Aorta (tissue), 5 donors: ENCODE data around the gene DPRX. TPM values are rescaled to one million over a fixed set of nuclear protein-coding genes. Genes with fewer than 3 reads are reported as not detected.

Experiments used
- ATAC-seq: fragments of 200-7000 bp; cut with Tn5 transposase; one replicate; pipeline ENCODE4 v1.9.1; 2022; ENCODE audit warnings: moderate library complexity; ENCODE audit not compliant: low FRiP score
- DNase-seq, 2 donors: peaks; one replicate each; pipeline ENCODE4 v3.0.0-alpha.2; 2020
- H3K27ac ChIP-seq, 2 donors: one replicate each; pipeline ENCODE4 v1.5.1; 2013; ENCODE audit warnings: low read length in 2 of 2, mild to moderate bottlenecking in 2 of 2, moderate library complexity in 2 of 2, control low read depth in 1 of 2, inconsistent platforms in 1 of 2, low read depth in 1 of 2
- H3K27me3 ChIP-seq, 2 donors: one replicate each; pipeline ENCODE4 v1.6.1; 2013; ENCODE audit warnings: control low read depth in 1 of 2, low read length in 1 of 2, mild to moderate bottlenecking in 1 of 2, moderate library complexity in 1 of 2; ENCODE audit not compliant: insufficient read depth in 2 of 2, control insufficient read depth in 1 of 2
- H3K36me3 ChIP-seq, 2 donors: one replicate each; pipeline ENCODE4 v1.6.1; 2013; ENCODE audit warnings: control low read depth in 1 of 2, low read length in 1 of 2, mild to moderate bottlenecking in 1 of 2; ENCODE audit not compliant: insufficient read depth in 2 of 2, control insufficient read depth in 1 of 2
- H3K4me1 ChIP-seq, 2 donors: one replicate each; pipeline ENCODE4 v1.6.1; 2013; ENCODE audit warnings: low read length in 2 of 2, control low read depth in 1 of 2, mild to moderate bottlenecking in 1 of 2, moderate library complexity in 1 of 2; ENCODE audit not compliant: insufficient read depth in 2 of 2, control insufficient read depth in 1 of 2
- H3K4me3 ChIP-seq, 2 donors: one replicate each; pipeline ENCODE4 v1.5.1; 2013; ENCODE audit warnings: low read length in 2 of 2, control low read depth in 1 of 2, mild to moderate bottlenecking in 1 of 2
- H3K9me3 ChIP-seq: one replicate; pipeline ENCODE4 v1.6.1; 2013; ENCODE audit warnings: mild to moderate bottlenecking, low read length; ENCODE audit not compliant: control insufficient read depth
- WGBS, 2 donors: extraction: QIAGEN DNeasy Blood & Tissue Kit; methylation state at CpG; one replicate each; pipeline ENCODE4 v1.1.7; 2013; 5-methylcytosine and 5-hydroxymethylcytosine counted together
- intact Hi-C, 2 donors: fragments of 100-400 bp; cut with DNase I; formaldehyde crosslinking; loops; one replicate each; pipeline versions ENCODE4 v1.14.2 to v1.15.0; 2022
- polyA plus RNA-seq, 2 donors: library from polyadenylated mRNA; stranded (reverse); fragments of 200-250 nt; gene quantifications; one replicate each; pipeline ENCODE4 v1.2.3, GENCODE V29; 2013
- total RNA-seq, 2 donors: library from RNA; stranded (reverse); fragmentation: NEBNext Ultra II Directional; extraction: Animal tissue kit (Norgen Biotek cat#: 25700); gene quantifications; one replicate each; pipeline ENCODE4 v1.2.1, GENCODE V29; 2021
- donor health status: healthy with polysubstance abuse.
- donor health status: Bipolar disorder and iron deficiency.
- donor health status: DM: no; HTN: no; CAD: no.
- donor health status: DM: no; HTN: no; CAD: no.
- donor health status: DM: yes; HTN: yes; CAD: no.

Gene DPRX
- total and polyA plus RNA-seq, 4 donors, result not detected

- ATAC-seq, result no peak
- Histone ChIP-seq H3K9me3 (no peaks in the 10 kb centered on the region), H3K27ac (no peak overlapping the region), H3K4me1 (no peaks in the 10 kb centered on the region), H3K27me3 (no peaks in the 10 kb centered on the region), H3K36me3 (no peaks in the 10 kb centered on the region), H3K4me3 (no peak overlapping the region)
- intact Hi-C loops, result no loop called here
- 77 to 80% methylated on average over 15 of the region's 15 CpGs for WGBS, 2 donors
- DNase-seq, result no peak
Observed at GRCh38 chr19:53606031-53606430, 25.8 kb upstream of the DPRX start.

- Histone ChIP-seq H3K27me3 (no peaks in the 10 kb centered on the region), H3K4me3 (no peak overlapping the region), H3K9me3 (no peaks in the 10 kb centered on the region), H3K27ac (no peak overlapping the region), H3K36me3 (no peaks in the 10 kb centered on the region), H3K4me1 (no peaks in the 10 kb centered on the region)
- ATAC-seq (no peak), DNase-seq (no peak)
- 73 to 82% methylated on average over 12 of the region's 12 CpGs for WGBS, 2 donors
- intact Hi-C loops, result no loop called here
Observed at GRCh38 chr19:53608381-53608780, 23.4 kb upstream of the DPRX start.

DNA sequence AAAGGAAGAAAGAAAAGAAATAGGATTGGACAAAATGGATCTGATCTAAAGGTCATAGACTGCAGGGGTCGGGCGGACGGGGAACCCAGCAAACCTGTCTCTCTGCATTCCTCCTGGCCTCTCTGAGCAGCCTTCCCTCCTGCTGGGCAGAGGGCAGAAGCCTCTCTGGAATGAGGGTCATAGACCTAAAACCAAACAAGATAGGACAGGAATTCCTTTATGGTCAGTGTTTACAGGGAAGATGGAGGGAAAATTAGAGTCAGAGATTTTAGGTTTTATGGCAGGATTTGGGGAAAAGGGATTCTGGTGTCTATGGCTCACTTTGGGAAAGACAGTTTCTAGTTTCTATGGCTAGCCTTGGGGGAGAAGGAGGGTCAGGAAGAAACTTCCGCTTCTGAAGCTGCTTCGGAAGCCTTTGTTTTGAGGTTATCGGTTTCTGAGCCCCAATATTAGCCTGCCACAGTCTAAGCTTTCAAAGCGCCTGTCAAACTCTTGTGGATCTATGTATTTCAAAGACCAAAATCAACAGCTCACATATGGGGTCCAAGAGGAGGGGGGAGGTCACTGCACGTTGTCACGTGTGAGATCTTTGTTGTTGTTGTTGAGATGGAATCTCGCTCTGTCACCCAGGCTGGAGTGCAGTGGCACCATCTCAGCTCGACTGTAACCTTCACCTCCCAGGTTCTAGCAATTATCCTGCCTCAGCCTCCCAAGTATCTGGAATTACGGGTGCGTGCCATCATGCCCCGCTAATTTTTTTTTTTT lies 18.9 kb upstream of the DPRX start:
- ATAC-seq (no peak), DNase-seq (no peak)
- no peaks in the 10 kb centered on the region for H3K9me3 ChIP-seq
- H3K4me3 ChIP-seq, result no peak overlapping the region
- 38 to 49% methylated on average over 14 of the region's 14 CpGs for WGBS, 2 donors
- H3K27ac ChIP-seq, result no peak overlapping the region
- no peaks in the 10 kb centered on the region for H3K27me3 ChIP-seq
- H3K4me1 ChIP-seq, result no peaks in the 10 kb centered on the region
- intact Hi-C loops, result no loop called here
- H3K36me3 ChIP-seq, result no peaks in the 10 kb centered on the region

GRCh38 chr19:53621885-53622740 lies 9.7 kb upstream of the DPRX start:
- Histone ChIP-seq H3K4me1 (no peaks in the 10 kb centered on the region), H3K27me3 (peaks cover 0 to 1% of the 10 kb centered on the region in 2 donors), H3K36me3 (no peaks in the 10 kb centered on the region), H3K4me3 (no peak overlapping the region), H3K27ac (no peak overlapping the region), H3K9me3 (no peaks in the 10 kb centered on the region)
- DNase-seq (no peak), ATAC-seq (no peak)
- 64 to 72% methylated on average over 8 of the region's 8 CpGs for WGBS, 2 donors
- intact Hi-C loops, result no loop called here

DNA sequence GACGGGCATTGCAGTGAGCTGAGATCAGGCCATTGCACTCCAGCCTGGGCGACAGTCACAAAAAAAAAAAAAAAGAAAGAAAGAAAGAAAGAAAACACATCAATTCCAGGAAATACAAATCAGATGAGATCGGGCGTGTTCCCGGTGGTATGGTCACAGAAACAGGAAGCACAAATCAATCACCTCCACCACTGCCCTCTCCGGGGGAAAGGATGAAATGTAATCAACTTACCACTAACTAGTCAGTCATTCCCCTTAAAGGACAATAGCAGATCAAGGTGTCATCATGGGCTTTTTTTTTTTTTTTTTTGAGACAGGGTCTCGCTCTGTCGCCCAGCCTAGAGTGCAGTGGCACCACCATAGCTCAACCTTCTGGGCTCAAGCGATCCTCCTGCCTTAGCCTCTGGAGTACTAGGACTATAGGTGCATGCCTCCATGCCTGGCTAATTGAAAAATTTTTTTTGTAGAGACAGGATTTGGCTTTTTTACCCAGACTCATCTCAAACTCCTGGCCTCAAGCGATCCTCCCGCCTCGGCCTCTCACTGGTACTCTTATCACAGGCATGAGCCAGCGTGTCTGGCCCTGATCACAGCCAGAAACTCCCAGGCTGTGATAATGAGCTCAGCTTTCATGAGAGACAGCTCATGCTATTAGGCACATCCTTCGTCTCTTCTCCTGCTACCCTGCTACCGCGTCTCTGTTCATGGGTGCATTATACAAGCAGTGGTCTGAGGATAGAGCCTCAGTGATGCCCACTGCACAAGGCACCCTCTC lies 6.8 kb upstream of the DPRX start:
- Histone ChIP-seq H3K9me3 (no peaks in the 10 kb centered on the region), H3K27me3 (peaks cover 0 to 1% of the 10 kb centered on the region in 2 donors), H3K27ac (no peak overlapping the region), H3K4me1 (no peaks in the 10 kb centered on the region), H3K4me3 (no peak overlapping the region), H3K36me3 (no peaks in the 10 kb centered on the region)
- 57 to 63% methylated on average over 16 of the region's 16 CpGs for WGBS, 2 donors
- ATAC-seq, result no peak
- no peak for DNase-seq
- intact Hi-C loops, result no loop called here

DNA sequence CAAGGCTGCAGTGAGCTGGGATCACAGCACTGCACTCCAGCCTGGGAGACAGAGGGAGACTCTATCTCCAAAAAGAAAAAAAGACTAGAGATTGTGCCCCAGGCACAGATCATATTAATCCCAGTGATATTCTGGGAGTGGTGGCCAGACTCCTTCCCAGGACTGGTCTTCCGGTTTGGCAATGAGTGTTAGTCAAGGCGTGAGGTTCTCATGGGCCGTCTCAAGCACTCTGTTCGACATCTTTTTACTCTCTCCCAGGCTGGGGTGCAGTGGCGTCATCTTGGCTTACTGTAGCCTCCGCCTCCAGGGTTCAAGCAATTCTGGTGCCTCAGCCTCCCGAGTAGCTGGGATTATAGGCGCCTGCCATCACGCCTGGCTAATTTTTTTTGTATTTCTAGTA lies 5.3 kb upstream of the DPRX start:
- ATAC-seq (no peak), DNase-seq (no peak)
- H3K9me3 ChIP-seq, result no peaks in the 10 kb centered on the region
- peaks cover 0 to 1% of the 10 kb centered on the region in 2 donors for H3K27me3 ChIP-seq
- no peak overlapping the region for H3K4me3 ChIP-seq
- intact Hi-C loops, result no loop called here
- no peaks in the 10 kb centered on the region for H3K4me1 ChIP-seq
- no peak overlapping the region for H3K27ac ChIP-seq
- no peaks in the 10 kb centered on the region for H3K36me3 ChIP-seq
- 92% methylated on average over 9 of the region's 9 CpGs for WGBS, 2 donors

DNA sequence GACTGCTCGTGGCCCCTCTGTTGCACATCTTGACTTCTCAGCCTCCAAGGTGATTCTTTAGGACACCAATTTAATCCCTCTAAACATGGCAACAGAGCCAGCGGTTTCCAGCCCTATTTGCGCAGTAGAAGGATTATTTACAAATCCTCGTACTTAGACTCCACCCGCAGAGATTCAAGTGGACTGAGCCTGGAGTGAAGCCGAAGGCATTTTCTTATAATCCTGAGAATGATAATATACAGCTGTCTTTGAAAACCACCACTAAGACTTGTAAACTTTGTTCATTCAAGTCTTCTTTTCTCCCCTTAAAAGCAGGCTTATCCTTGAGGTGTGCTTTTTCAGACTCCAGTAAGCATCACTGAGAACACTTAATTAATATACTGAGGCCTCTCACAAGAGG lies 4.8 kb upstream of the DPRX start:
- Histone ChIP-seq H3K36me3 (no peaks in the 10 kb centered on the region), H3K9me3 (no peaks in the 10 kb centered on the region), H3K4me3 (no peak overlapping the region), H3K27ac (no peak overlapping the region), H3K4me1 (no peaks in the 10 kb centered on the region), H3K27me3 (no peaks in the 10 kb centered on the region)
- WGBS, 2 donors, result 80 to 87% methylated on average over 6 of the region's 6 CpGs
- DNase-seq (no peak), ATAC-seq (no peak)
- intact Hi-C loops, result no loop called here

DNA sequence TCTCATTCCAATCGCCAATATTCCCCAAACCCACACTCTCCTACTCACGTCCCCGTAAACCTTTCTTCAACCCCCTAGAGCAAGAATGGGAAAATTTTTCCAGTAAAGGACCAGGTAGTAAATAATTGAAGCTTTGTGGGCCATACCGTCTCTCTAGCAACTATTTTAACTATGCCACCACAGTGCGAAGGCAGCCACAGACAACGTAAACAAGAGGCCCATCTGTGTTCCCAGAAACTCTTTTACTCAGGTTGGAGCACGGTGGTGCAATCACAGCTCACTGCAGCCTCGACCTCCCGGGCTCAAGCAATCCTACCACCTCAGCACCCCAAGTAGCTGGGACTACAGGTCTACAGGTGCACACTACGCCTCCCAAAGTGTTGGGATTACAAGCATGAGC lies 3.0 kb downstream of the DPRX start:
- intact Hi-C loops, result no loop called here
- no peak for DNase-seq
- 67 to 68% methylated on average over 10 of the region's 10 CpGs for WGBS, 2 donors

More for the DNA sequence above, 3.0 kb downstream of the DPRX start:
- Histone ChIP-seq H3K27me3 (no peaks in the 10 kb centered on the region), H3K9me3 (no peaks in the 10 kb centered on the region), H3K27ac (no peak overlapping the region), H3K36me3 (no peaks in the 10 kb centered on the region), H3K4me3 (no peak overlapping the region), H3K4me1 (no peaks in the 10 kb centered on the region)
- ATAC-seq, result no peak
